Activated B cell treated with CpG ODN at 0.5 μM for 24 hours (primary cell): ENCODE data around the gene CERK. TPM values are rescaled to one million over a fixed set of nuclear protein-coding genes. Genes with fewer than 3 reads are reported as not detected.

Experiments used
- ATAC-seq: fragments of 200-7000 bp; cut with Tn5 transposase; one replicate; pipeline ENCODE4 v1.10.0; 2021; ENCODE audit warnings: low read depth, mild to moderate bottlenecking, moderate library complexity
- CTCF ChIA-PET: fragments of 350-600 bp; sonication (Branson Sonifier 250); formaldehyde crosslinking; loops from one replicate; lab custom pipeline; 2021; ENCODE audit warnings: antibody characterized with exemption; lab: Charles Lee
- POLR2A ChIA-PET: fragments of 350-600 bp; sonication (Branson Sonifier 250); formaldehyde crosslinking; loops from one replicate; lab custom pipeline; 2021; ENCODE audit warnings: antibody characterized with exemption; lab: Charles Lee
- DNase-seq: peaks from one replicate; pipeline ENCODE4 v3.0.0; 2022
- H3K27ac Mint-ChIP-seq: one replicate; pipeline ENCODE4 v1.8.0; 2020; ENCODE audit warnings: mixed read lengths
- H3K27me3 Mint-ChIP-seq: one replicate; pipeline ENCODE4 v1.8.0; 2021; ENCODE audit warnings: mixed read lengths
- H3K36me3 Mint-ChIP-seq: one replicate; pipeline ENCODE4 v1.8.0; 2021; ENCODE audit warnings: low read depth, mixed read lengths
- H3K4me1 Mint-ChIP-seq: one replicate; pipeline ENCODE4 v1.8.0; 2021; ENCODE audit warnings: mixed read lengths
- H3K4me3 Mint-ChIP-seq: one replicate; pipeline ENCODE4 v1.8.0; 2020; ENCODE audit warnings: mild to moderate bottlenecking, mixed read lengths
- H3K9me3 Mint-ChIP-seq: one replicate; pipeline ENCODE4 v1.8.0; 2020; ENCODE audit warnings: mixed read lengths
- CTCF ChIP-seq: fragments of 200-600 bp; IDR thresholded peaks from one replicate; pipeline ENCODE4 v1.8.0; 2022; ENCODE audit warnings: antibody characterized with exemption, mild to moderate bottlenecking
- intact Hi-C: fragments of 100-400 bp; cut with micrococcal nuclease; formaldehyde crosslinking; loops from one replicate; pipeline ENCODE4 v1.15.1; 2024
- total RNA-seq: library from RNA; stranded (reverse); gene quantifications from 2 replicates; pipeline ENCODE4 v1.2.3, GENCODE V29; 2022

The CERK gene
- total RNA-seq, 1 donor from 2014 or later = 13.8 TPM

- no peak overlapping the region for H3K27ac Mint-ChIP-seq
- POLR2A ChIA-PET = interaction anchor here (0.5 to 0.6 kb wide), 2 partner anchors 10 to 628 kb away, joined by 4 read pairs; no protein-coding TSS in a partner anchor
- TF ChIP-seq CTCF = no peak
Observed at GRCh38 chr22:46682011-46682731, 55.9 kb downstream of the CERK start.

GRCh38 chr22:46681010-46681409 is 57.0 kb downstream of the CERK start:
- DNase-seq (no peak), ATAC-seq (no peak)
- CTCF ChIA-PET = interaction anchor here (1.6 kb wide), 1 partner anchor 118 kb away, joined by 5 read pairs; no protein-coding TSS in a partner anchor
- Mint-ChIP-seq H3K9me3 (no peaks in the 10 kb centered on the region), H3K27ac (no peak overlapping the region), H3K27me3 (no peaks in the 10 kb centered on the region), H3K4me3 (no peak overlapping the region), H3K4me1 (peaks cover 29% of the 10 kb centered on the region), H3K36me3 (peaks cover 16% of the 10 kb centered on the region)
- no peak for TF ChIP-seq CTCF
- POLR2A ChIA-PET = no interaction called here
- intact Hi-C loops = no loop called here

More at GRCh38 chr22:46682011-46682731, 55.9 kb downstream of the CERK start:
- peaks cover 20% of the 10 kb centered on the region for H3K36me3 Mint-ChIP-seq
- no peaks in the 10 kb centered on the region for H3K27me3 Mint-ChIP-seq
- no peak overlapping the region for H3K4me3 Mint-ChIP-seq
- no peaks in the 10 kb centered on the region for H3K9me3 Mint-ChIP-seq
- H3K4me1 Mint-ChIP-seq = peaks cover 35% of the 10 kb centered on the region
- no peak for ATAC-seq
- intact Hi-C loops = no loop called here
- no peak for DNase-seq
- CTCF ChIA-PET = interaction anchor here (0.8 to 1.9 kb wide), 5 partner anchors 52 to 119 kb away, joined by 4 to 9 read pairs (median 4); no protein-coding TSS in a partner anchor

GRCh38 chr22:46679706-46680269 is 58.3 kb downstream of the CERK start:
- Mint-ChIP-seq H3K9me3 (no peaks in the 10 kb centered on the region), H3K4me1 (peaks cover 20% of the 10 kb centered on the region), H3K4me3 (no peak overlapping the region), H3K27ac (no peak overlapping the region), H3K36me3 (peaks cover 15% of the 10 kb centered on the region), H3K27me3 (no peaks in the 10 kb centered on the region)
- intact Hi-C loops = no loop called here
- ChIA-PET POLR2A (no interaction called here), CTCF (no interaction called here)
- DNase-seq (no peak), ATAC-seq (no peak)
- no peak for TF ChIP-seq CTCF

- peaks cover 18% of the 10 kb centered on the region for H3K36me3 Mint-ChIP-seq
- DNase-seq (no peak), ATAC-seq (no peak)
- H3K4me3 Mint-ChIP-seq = no peak overlapping the region
- no peak for TF ChIP-seq CTCF
- no peak overlapping the region for H3K27ac Mint-ChIP-seq
- H3K27me3 Mint-ChIP-seq = no peaks in the 10 kb centered on the region
- no peaks in the 10 kb centered on the region for H3K9me3 Mint-ChIP-seq
- intact Hi-C loops = no loop called here
- peaks cover 20% of the 10 kb centered on the region for H3K4me1 Mint-ChIP-seq
- POLR2A ChIA-PET = no interaction called here
- CTCF ChIA-PET = no interaction called here
Observed at GRCh38 chr22:46678785-46679700, 59.0 kb downstream of the CERK start.
